CD8-positive, alpha-beta memory T cell (primary cell): ENCODE measurements around the gene RASA3. TPM values are rescaled to one million over a fixed set of nuclear protein-coding genes. Genes with fewer than 3 reads are reported as not detected.

ENCODE experiments used
- CTCF ChIA-PET: fragments of 350-600 bp; sonication (Branson Sonifier 250); formaldehyde crosslinking; loops from one replicate; lab custom pipeline; 2021; ENCODE audit warnings: antibody characterized with exemption; lab: Charles Lee
- POLR2A ChIA-PET: fragments of 350-600 bp; sonication (Branson Sonifier 250); formaldehyde crosslinking; loops from one replicate; lab custom pipeline; 2021; ENCODE audit warnings: antibody characterized with exemption; lab: Charles Lee
- DNase-seq, 5 donors: peaks; one replicate each; pipeline versions ENCODE4 v3.0.0 to v3.0.0-alpha.2; 2020 to 2022; ENCODE audit warnings: mixed read lengths in 1 of 5
- H3K27ac ChIP-seq: one replicate; pipeline ENCODE4 v1.7.0; 2013; ENCODE audit warnings: low read depth, mild to moderate bottlenecking, low read length, moderate library complexity
- H3K27me3 ChIP-seq: 2 replicates; pipeline ENCODE4 v1.7.0; 2013; ENCODE audit warnings: low read length, mild to moderate bottlenecking; ENCODE audit not compliant: insufficient read depth, poor library complexity, severe bottlenecking
- H3K36me3 ChIP-seq: 2 replicates; pipeline ENCODE4 v1.7.0; 2013; ENCODE audit warnings: mild to moderate bottlenecking, low read length, moderate library complexity; ENCODE audit not compliant: insufficient read depth
- H3K4me1 ChIP-seq: 2 replicates; pipeline ENCODE4 v1.7.0; 2013; ENCODE audit warnings: mild to moderate bottlenecking, low read length, moderate library complexity; ENCODE audit not compliant: insufficient read depth
- H3K4me3 ChIP-seq: 2 replicates; pipeline ENCODE4 v1.7.0; 2013; ENCODE audit warnings: mild to moderate bottlenecking, low read length
- H3K9me3 ChIP-seq: 2 replicates; pipeline ENCODE4 v1.7.0; 2013; ENCODE audit warnings: mild to moderate bottlenecking, low read length
- H3K27ac Mint-ChIP-seq, 8 donors: one replicate each; pipeline ENCODE4 v1.8.0; 2020 to 2021; ENCODE audit warnings: mixed read lengths in 8 of 8, mild to moderate bottlenecking in 6 of 8, inconsistent platforms in 3 of 8, moderate library complexity in 3 of 8
- H3K27me3 Mint-ChIP-seq, 2 donors: one replicate each; pipeline ENCODE4 v1.8.0; 2020 to 2021; ENCODE audit warnings: mixed read lengths in 2 of 2, mild to moderate bottlenecking in 1 of 2, moderate library complexity in 1 of 2
- H3K36me3 Mint-ChIP-seq, 3 donors: one replicate each; pipeline ENCODE4 v1.8.0; 2020 to 2021; ENCODE audit warnings: mixed read lengths in 3 of 3, inconsistent platforms in 1 of 3, mild to moderate bottlenecking in 1 of 3
- H3K4me1 Mint-ChIP-seq, 3 donors: one replicate each; pipeline ENCODE4 v1.8.0; 2020 to 2021; ENCODE audit warnings: mixed read lengths in 3 of 3, inconsistent platforms in 1 of 3, mild to moderate bottlenecking in 1 of 3
- H3K4me3 Mint-ChIP-seq, 7 donors: one replicate each; pipeline ENCODE4 v1.8.0; 2020 to 2021; ENCODE audit warnings: mixed read lengths in 7 of 7, mild to moderate bottlenecking in 6 of 7, moderate library complexity in 4 of 7, inconsistent platforms in 2 of 7
- H3K9me3 Mint-ChIP-seq, 5 donors: one replicate each; pipeline ENCODE4 v1.8.0; 2020 to 2022; ENCODE audit warnings: mixed read lengths in 5 of 5, mild to moderate bottlenecking in 3 of 5, moderate library complexity in 2 of 5, inconsistent platforms in 1 of 5
- polyA plus RNA-seq: library from polyadenylated mRNA; unstranded; fragments of 300-500 nt; fragmentation: Illumina TruSeq; gene quantifications from one replicate; pipeline ENCODE4 v1.2.3, GENCODE V29; 2021
- total RNA-seq, 2 experiments: library from RNA; stranded (reverse); gene quantifications; one replicate each; pipeline ENCODE4 v1.2.3, GENCODE V29; 2021

RASA3 gene
- total and polyA plus RNA-seq, 3 experiments from 2014 or later = 26.4 to 123 (median 27.1) TPM

- ChIA-PET POLR2A (no interaction called here), CTCF (no interaction called here)
- Mint-ChIP-seq H3K4me3 (no peak overlapping the region), H3K27me3 (peaks cover 0 to 2% of the 10 kb centered on the region in 2 donors), H3K27ac (no peak overlapping the region), H3K36me3 (peaks cover 0 to 4% (median 0%) of the 10 kb centered on the region in 3 donors), H3K4me1 (peaks cover 0 to 10% (median 5%) of the 10 kb centered on the region in 3 donors), H3K9me3 (peaks cover 0 to 4% (median 0%) of the 10 kb centered on the region in 5 donors)
- no peaks in the 10 kb centered on the region for H3K9me3 ChIP-seq
- DNase-seq = no peak
- H3K27ac ChIP-seq = no peak overlapping the region
- no peak overlapping the region for H3K4me3 ChIP-seq
- no peaks in the 10 kb centered on the region for H3K4me1 ChIP-seq
- no peaks in the 10 kb centered on the region for H3K27me3 ChIP-seq
- no peaks in the 10 kb centered on the region for H3K36me3 ChIP-seq
Observed at GRCh38 chr13:113945857-113946408, 186.5 kb downstream of the RASA3 start.

GRCh38 chr13:113943821-113944565 is 188.4 kb downstream of the RASA3 start:
- H3K27ac ChIP-seq = no peak overlapping the region
- H3K4me1 Mint-ChIP-seq = peaks cover 0 to 8% (median 2%) of the 10 kb centered on the region in 3 donors
- no peaks in the 10 kb centered on the region for H3K9me3 ChIP-seq
- peaks cover 0 to 2% of the 10 kb centered on the region in 2 donors for H3K27me3 Mint-ChIP-seq
- ChIA-PET POLR2A (no interaction called here), CTCF (no interaction called here)
- peaks cover 0 to 2% (median 0%) of the 10 kb centered on the region in 5 donors for H3K9me3 Mint-ChIP-seq
- peak overlapping the region in 1 of 7 donors; percentile 75 for H3K4me3 Mint-ChIP-seq
- H3K27ac Mint-ChIP-seq = peak overlapping the region in 1 of 8 donors; percentile 50
- H3K4me3 ChIP-seq = no peak overlapping the region
- DNase-seq = no peak
- H3K27me3 ChIP-seq = no peaks in the 10 kb centered on the region
- H3K36me3 Mint-ChIP-seq = peaks cover 0 to 1% (median 0%) of the 10 kb centered on the region in 3 donors
- H3K4me1 ChIP-seq = no peaks in the 10 kb centered on the region
- no peaks in the 10 kb centered on the region for H3K36me3 ChIP-seq

GRCh38 chr13:113942591-113943103 is 189.8 kb downstream of the RASA3 start:
- Histone ChIP-seq H3K9me3 (no peaks in the 10 kb centered on the region), H3K4me3 (no peak overlapping the region), H3K27me3 (no peaks in the 10 kb centered on the region), H3K36me3 (no peaks in the 10 kb centered on the region), H3K27ac (no peak overlapping the region), H3K4me1 (no peaks in the 10 kb centered on the region)
- Mint-ChIP-seq H3K27ac (peak overlapping the region in 1 of 8 donors; percentile 38), H3K4me3 (no peak overlapping the region), H3K4me1 (no peaks in the 10 kb centered on the region), H3K9me3 (peaks cover 0 to 2% (median 0%) of the 10 kb centered on the region in 5 donors), H3K36me3 (peaks cover 0 to 1% (median 0%) of the 10 kb centered on the region in 3 donors), H3K27me3 (peaks cover 0 to 12% of the 10 kb centered on the region in 2 donors)
- CTCF ChIA-PET = no interaction called here
- no peak for DNase-seq
- POLR2A ChIA-PET = no interaction called here

- no peak overlapping the region for H3K4me3 Mint-ChIP-seq
- H3K27ac Mint-ChIP-seq = no peak overlapping the region
- H3K4me3 ChIP-seq = no peak overlapping the region
- H3K4me1 Mint-ChIP-seq = no peaks in the 10 kb centered on the region
- ChIA-PET POLR2A (no interaction called here), CTCF (no interaction called here)
- no peaks in the 10 kb centered on the region for H3K9me3 ChIP-seq
- DNase-seq = no peak
- peaks cover 0 to 6% (median 0%) of the 10 kb centered on the region in 5 donors for H3K9me3 Mint-ChIP-seq
- H3K36me3 Mint-ChIP-seq = peaks cover 0 to 1% (median 0%) of the 10 kb centered on the region in 3 donors
- no peak overlapping the region for H3K27ac ChIP-seq
- no peaks in the 10 kb centered on the region for H3K36me3 ChIP-seq
- no peaks in the 10 kb centered on the region for H3K27me3 ChIP-seq
- peaks cover 3 to 16% of the 10 kb centered on the region in 2 donors for H3K27me3 Mint-ChIP-seq
- H3K4me1 ChIP-seq = no peaks in the 10 kb centered on the region
Observed at GRCh38 chr13:113941571-113942191, 190.7 kb downstream of the RASA3 start.

GRCh38 chr13:113939944-113940297 is 192.5 kb downstream of the RASA3 start:
- H3K27ac ChIP-seq = no peak overlapping the region
- peaks cover 0 to 4% (median 0%) of the 10 kb centered on the region in 5 donors for H3K9me3 Mint-ChIP-seq

GRCh38 chr13:113939129-113939943 is 193.1 kb downstream of the RASA3 start:
- H3K4me1 Mint-ChIP-seq = no peaks in the 10 kb centered on the region
- POLR2A ChIA-PET = no interaction called here
- no peak for DNase-seq
- Histone ChIP-seq H3K4me1 (no peaks in the 10 kb centered on the region), H3K27me3 (no peaks in the 10 kb centered on the region), H3K4me3 (no peak overlapping the region), H3K9me3 (no peaks in the 10 kb centered on the region), H3K36me3 (no peaks in the 10 kb centered on the region), H3K27ac (no peak overlapping the region)
- H3K27me3 Mint-ChIP-seq = peaks cover 8 to 16% of the 10 kb centered on the region in 2 donors
- peaks cover 0 to 1% (median 0%) of the 10 kb centered on the region in 3 donors for H3K36me3 Mint-ChIP-seq
- CTCF ChIA-PET = no interaction called here
- peaks cover 0 to 4% (median 0%) of the 10 kb centered on the region in 5 donors for H3K9me3 Mint-ChIP-seq
- H3K27ac Mint-ChIP-seq = no peak overlapping the region
- no peak overlapping the region for H3K4me3 Mint-ChIP-seq

More at GRCh38 chr13:113939944-113940297, 192.5 kb downstream of the RASA3 start:
- H3K4me1 Mint-ChIP-seq = no peaks in the 10 kb centered on the region
- Histone ChIP-seq H3K9me3 (no peaks in the 10 kb centered on the region), H3K36me3 (no peaks in the 10 kb centered on the region), H3K27me3 (no peaks in the 10 kb centered on the region), H3K4me1 (no peaks in the 10 kb centered on the region), H3K4me3 (no peak overlapping the region)
- no peak overlapping the region for H3K27ac Mint-ChIP-seq
- no peak for DNase-seq
- ChIA-PET POLR2A (no interaction called here), CTCF (no interaction called here)
- H3K4me3 Mint-ChIP-seq = no peak overlapping the region
- H3K36me3 Mint-ChIP-seq = peaks cover 0 to 1% (median 0%) of the 10 kb centered on the region in 3 donors
- peaks cover 8 to 16% of the 10 kb centered on the region in 2 donors for H3K27me3 Mint-ChIP-seq

- peak overlapping the region in 2 of 8 donors; percentile 28 to 29 for H3K27ac Mint-ChIP-seq
- peaks cover 0 to 4% (median 0%) of the 10 kb centered on the region in 5 donors for H3K9me3 Mint-ChIP-seq
- CTCF ChIA-PET = no interaction called here
- H3K4me3 ChIP-seq = no peak overlapping the region
- H3K9me3 ChIP-seq = no peaks in the 10 kb centered on the region
- no peak for DNase-seq
- no peaks in the 10 kb centered on the region for H3K36me3 ChIP-seq
- H3K27me3 Mint-ChIP-seq = peaks cover 12 to 20% of the 10 kb centered on the region in 2 donors
- no peaks in the 10 kb centered on the region for H3K4me1 Mint-ChIP-seq
- POLR2A ChIA-PET = no interaction called here
- peak overlapping the region in 1 of 7 donors; percentile 3 for H3K4me3 Mint-ChIP-seq
- no peaks in the 10 kb centered on the region for H3K4me1 ChIP-seq
- H3K27me3 ChIP-seq = no peaks in the 10 kb centered on the region
- H3K27ac ChIP-seq = no peak overlapping the region
- peaks cover 0 to 1% (median 0%) of the 10 kb centered on the region in 3 donors for H3K36me3 Mint-ChIP-seq
Observed at GRCh38 chr13:113938716-113939115, 193.7 kb downstream of the RASA3 start.
